Ovary (tissue), 9 donors: ENCODE data around the gene HEATR3. TPM values are rescaled to one million over a fixed set of nuclear protein-coding genes. Genes with fewer than 3 reads are reported as not detected.

Experiments
- DNase-seq, 5 donors: peaks; one replicate each; pipeline ENCODE4 v3.0.0-alpha.2; 2019 to 2020
- H3K27ac ChIP-seq, 2 donors: fragments of 200-600 bp; one replicate each; pipeline versions ENCODE4 v1.5.1 to v1.8.0; 2019 to 2022
- H3K27me3 ChIP-seq: fragments of 200-600 bp; one replicate; pipeline ENCODE4 v1.8.0; 2022
- H3K36me3 ChIP-seq: fragments of 200-600 bp; sonication (generic); one replicate; pipeline ENCODE4 v1.5.1; 2019
- H3K4me1 ChIP-seq: one replicate; pipeline ENCODE4 v1.8.1; 2013; ENCODE audit warnings: mild to moderate bottlenecking, moderate library complexity; ENCODE audit not compliant: insufficient read depth
- H3K4me3 ChIP-seq: fragments of 200-600 bp; sonication (generic); one replicate; pipeline ENCODE4 v1.5.1; 2017
- H3K9me3 ChIP-seq, 2 donors: fragments of 200-600 bp in 1 of 2; sonication (generic) in 1 of 2; one replicate each; pipeline versions ENCODE4 v1.5.1 to v1.8.1; 2013 to 2019; ENCODE audit warnings: mild to moderate bottlenecking in 1 of 2, moderate library complexity in 1 of 2
- EP300 ChIP-seq: sonication (generic); formaldehyde crosslinking; IDR thresholded peaks from one replicate; pipeline ENCODE4 v1.6.1; 2017; ENCODE audit warnings: antibody characterized with exemption
- POLR2A ChIP-seq: fragments of 450-650 bp; IDR thresholded peaks from one replicate; pipeline ENCODE4 v1.6.1; 2017; ENCODE audit warnings: antibody characterized with exemption, mild to moderate bottlenecking, moderate library complexity
- WGBS, 3 donors: extraction: QIAGEN DNeasy Blood & Tissue Kit in 1 of 3; methylation state at CpG; one replicate each; pipeline versions ENCODE4 v1.1.5 to v1.1.7; 2013 to 2017; 5-methylcytosine and 5-hydroxymethylcytosine counted together
- intact Hi-C, 4 donors: fragments of 100-400 bp; cut with DNase I; formaldehyde crosslinking; loops; one replicate each; pipeline versions ENCODE4 v1.11.0 to v1.15.1; 2022 to 2023
- polyA plus RNA-seq, 2 donors: library from polyadenylated mRNA; stranded (reverse); fragments of 200-250 nt in 1 of 2; fragments of 350-450 nt in 1 of 2; fragmentation: Illumina TruSeq in 1 of 2; extraction: RNeasy Lipid Tissue Mini Kit (QIAGEN cat#74804) in 1 of 2; gene quantifications; one replicate each; pipeline ENCODE4 v1.2.3, GENCODE V29; 2013 to 2014
- total RNA-seq, 7 donors: library from RNA; depleted of rRNA in 2 of 7; stranded (reverse); fragments of >200 nt in 2 of 7; fragmentation: NEBNext Ultra II Directional in 3 of 7; extraction: Animal tissue kit (Norgen Biotek cat#: 25700) in 3 of 7; gene quantifications; one replicate each; pipeline versions ENCODE4 v1.1.0 to v1.2.4, GENCODE V29; 2016 to 2023
- TF ChIP-seq, protein P1 (sequence below), 3 donors: fragments of 450-650 bp in 2 of 3; fragments of 200-600 bp in 1 of 3; IDR thresholded peaks; one replicate each; pipeline versions ENCODE4 v1.5.1 to v1.8.0; 2016 to 2022; ENCODE audit warnings: antibody characterized with exemption in 3 of 3, mild to moderate bottlenecking in 1 of 3
- donor health status: DM: no; HTN: no; CAD: no; lungs with moderate emphysema.
- donor health status: DM: no; HTN: no; CAD: no.
- donor health status: Bipolar disorder and iron deficiency.
- donor health status: DM: yes; HTN: yes; CAD: no.
- donor health status: DM: no; HTN: no; CAD: no.
- donor health status: DM: yes; HTN: yes; CAD: no.

The HEATR3 gene
- total and polyA plus RNA-seq, 9 donors: 2.4 to 15.2 (median 10.7) TPM

DNA sequence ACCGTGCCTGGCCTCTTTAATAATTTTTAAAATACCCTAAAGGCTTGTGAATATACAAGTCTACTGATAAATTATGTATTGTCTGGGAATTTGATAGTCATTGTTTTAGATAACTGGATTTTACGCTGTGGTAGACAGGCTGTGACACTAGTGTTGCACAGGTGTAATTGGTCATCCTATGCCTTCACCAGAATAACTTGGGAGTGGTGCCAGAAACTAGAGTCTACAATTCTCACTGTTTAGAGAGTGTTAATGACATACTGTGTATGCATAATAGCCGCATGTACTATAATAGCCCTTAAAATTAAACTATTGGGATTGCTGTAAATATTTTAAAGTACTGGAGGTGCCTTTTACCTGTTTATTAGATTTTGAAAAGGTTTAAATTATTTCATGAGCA lies 29.3 kb upstream of the HEATR3 start:
- intact Hi-C loops: no loop called here
- 90 to 93% (median 90%) methylated on average over 3 of the region's 3 CpGs for WGBS, 3 donors
- DNase-seq: no peak
- no peak for TF ChIP-seq POLR2A
- TF ChIP-seq, protein P1, sequence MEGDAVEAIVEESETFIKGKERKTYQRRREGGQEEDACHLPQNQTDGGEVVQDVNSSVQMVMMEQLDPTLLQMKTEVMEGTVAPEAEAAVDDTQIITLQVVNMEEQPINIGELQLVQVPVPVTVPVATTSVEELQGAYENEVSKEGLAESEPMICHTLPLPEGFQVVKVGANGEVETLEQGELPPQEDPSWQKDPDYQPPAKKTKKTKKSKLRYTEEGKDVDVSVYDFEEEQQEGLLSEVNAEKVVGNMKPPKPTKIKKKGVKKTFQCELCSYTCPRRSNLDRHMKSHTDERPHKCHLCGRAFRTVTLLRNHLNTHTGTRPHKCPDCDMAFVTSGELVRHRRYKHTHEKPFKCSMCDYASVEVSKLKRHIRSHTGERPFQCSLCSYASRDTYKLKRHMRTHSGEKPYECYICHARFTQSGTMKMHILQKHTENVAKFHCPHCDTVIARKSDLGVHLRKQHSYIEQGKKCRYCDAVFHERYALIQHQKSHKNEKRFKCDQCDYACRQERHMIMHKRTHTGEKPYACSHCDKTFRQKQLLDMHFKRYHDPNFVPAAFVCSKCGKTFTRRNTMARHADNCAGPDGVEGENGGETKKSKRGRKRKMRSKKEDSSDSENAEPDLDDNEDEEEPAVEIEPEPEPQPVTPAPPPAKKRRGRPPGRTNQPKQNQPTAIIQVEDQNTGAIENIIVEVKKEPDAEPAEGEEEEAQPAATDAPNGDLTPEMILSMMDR (IDR thresholded peaks at IDR 0.05): no peak
- TF ChIP-seq EP300: no peak
- Histone ChIP-seq H3K4me1 (no peaks in the 10 kb centered on the region), H3K27ac (no peak overlapping the region), H3K4me3 (no peak overlapping the region), H3K9me3 (no peaks in the 10 kb centered on the region), H3K27me3 (no peaks in the 10 kb centered on the region), H3K36me3 (no peaks in the 10 kb centered on the region)

DNA sequence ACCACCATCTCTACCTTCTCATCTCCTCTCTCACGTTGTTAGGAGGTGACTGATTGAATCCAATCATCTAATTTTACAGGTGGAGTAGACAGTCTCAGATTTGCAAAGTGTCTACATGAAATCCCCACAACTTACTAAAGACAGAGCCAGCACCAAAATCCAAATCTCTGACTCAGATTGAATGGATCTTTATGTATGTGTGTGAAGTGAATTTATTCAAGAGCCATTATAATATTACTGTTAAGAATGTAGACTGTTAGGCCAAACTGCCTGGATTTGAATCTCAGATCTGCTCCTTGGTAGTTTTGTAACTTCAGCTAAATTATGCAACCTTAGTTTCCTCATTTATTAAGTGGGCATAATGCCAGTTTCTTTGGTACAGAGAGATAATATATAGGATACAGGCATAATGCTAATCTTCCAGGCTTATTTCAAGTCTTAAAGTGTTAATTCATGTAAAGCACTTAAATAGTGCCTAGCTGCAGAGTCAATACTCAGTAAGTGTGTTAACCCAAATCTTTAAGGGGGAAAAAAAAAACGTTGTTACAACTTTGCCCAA lies 28.0 kb upstream of the HEATR3 start:
- WGBS, 3 donors: 36 to 43% (median 38%) methylated on average over 2 of the region's 2 CpGs

DNA sequence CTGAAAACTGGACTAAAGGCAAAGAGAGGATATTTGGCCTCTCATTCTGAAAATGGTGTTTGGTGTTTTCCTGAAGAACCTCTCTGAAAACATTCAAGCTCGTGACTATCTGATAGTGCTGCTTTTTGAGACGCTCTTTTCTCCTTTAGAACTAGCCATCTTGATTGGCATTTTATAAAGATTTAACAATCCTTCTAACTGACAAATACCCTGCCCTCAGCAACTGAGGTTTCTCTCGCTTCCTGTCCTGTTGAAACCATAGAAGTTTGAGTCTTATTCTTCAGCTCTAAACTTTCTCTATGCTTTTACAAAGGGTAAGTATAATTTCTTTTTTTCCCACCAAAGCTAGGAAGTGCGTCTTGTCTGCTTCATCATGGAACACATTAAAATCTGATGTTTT lies 27.5 kb upstream of the HEATR3 start:
- Histone ChIP-seq H3K4me1 (no peaks in the 10 kb centered on the region), H3K9me3 (no peaks in the 10 kb centered on the region), H3K36me3 (no peaks in the 10 kb centered on the region), H3K4me3 (no peak overlapping the region), H3K27me3 (no peaks in the 10 kb centered on the region), H3K27ac (no peak overlapping the region)
- no peak for DNase-seq
- intact Hi-C loops: no loop called here
- WGBS, 3 donors: 61 to 68% (median 67%) methylated on average over 4 of the region's 4 CpGs
- TF ChIP-seq POLR2A (no peak), EP300 (no peak)
- TF ChIP-seq, protein P1 (IDR thresholded peaks at IDR 0.05): no peak

More for the DNA sequence above, 28.0 kb upstream of the HEATR3 start:
- Histone ChIP-seq H3K4me1 (no peaks in the 10 kb centered on the region), H3K36me3 (no peaks in the 10 kb centered on the region), H3K4me3 (no peak overlapping the region), H3K27ac (no peak overlapping the region), H3K9me3 (no peaks in the 10 kb centered on the region), H3K27me3 (no peaks in the 10 kb centered on the region)
- intact Hi-C loops: no loop called here
- DNase-seq: no peak
- no peak for TF ChIP-seq POLR2A
- no peak for TF ChIP-seq EP300
- TF ChIP-seq, protein P1 (IDR thresholded peaks at IDR 0.05): no peak

GRCh38 chr16:50038756-50039529 lies 26.8 kb upstream of the HEATR3 start:
- 43 to 50% (median 45%) methylated on average over 5 of the region's 5 CpGs for WGBS, 3 donors
- Histone ChIP-seq H3K36me3 (no peaks in the 10 kb centered on the region), H3K9me3 (no peaks in the 10 kb centered on the region), H3K27me3 (no peaks in the 10 kb centered on the region), H3K27ac (no peak overlapping the region), H3K4me1 (no peaks in the 10 kb centered on the region), H3K4me3 (no peak overlapping the region)
- DNase-seq: peak in 1 of 5 donors; percentile 22
- intact Hi-C loops: no loop called here
- TF ChIP-seq EP300 (no peak), POLR2A (no peak)
- TF ChIP-seq, protein P1 (IDR thresholded peaks at IDR 0.05): no peak
